Memory B cell (primary cell): ENCODE results near the gene UBE2O.

ENCODE experiments used
- ATAC-seq: fragments of 150-1000 bp; cut with Tn5 transposase; 2 replicates; pipeline ENCODE4 v1.10.0; 2021; ENCODE audit warnings: low read depth, mild to moderate bottlenecking, moderate library complexity
- DNase-seq, 2 donors: peaks; one replicate each; pipeline ENCODE4 v3.0.0; 2022; ENCODE audit warnings: low spot score in 2 of 2
- H3K27ac Mint-ChIP-seq: one replicate; pipeline ENCODE4 v1.8.0; 2022; ENCODE audit warnings: mild to moderate bottlenecking, moderate library complexity, mixed read lengths
- H3K27me3 Mint-ChIP-seq: one replicate; pipeline ENCODE4 v1.8.0; 2022; ENCODE audit warnings: mixed read lengths
- H3K36me3 Mint-ChIP-seq: one replicate; pipeline ENCODE4 v1.8.0; 2022; ENCODE audit warnings: mild to moderate bottlenecking, mixed read lengths
- H3K4me1 Mint-ChIP-seq: one replicate; pipeline ENCODE4 v1.8.0; 2022; ENCODE audit warnings: mixed read lengths
- H3K4me3 Mint-ChIP-seq: one replicate; pipeline ENCODE4 v1.8.0; 2022; ENCODE audit warnings: mild to moderate bottlenecking, moderate library complexity, mixed read lengths
- H3K9me3 Mint-ChIP-seq: one replicate; pipeline ENCODE4 v1.8.0; 2022; ENCODE audit warnings: mixed read lengths

Gene UBE2O

DNA sequence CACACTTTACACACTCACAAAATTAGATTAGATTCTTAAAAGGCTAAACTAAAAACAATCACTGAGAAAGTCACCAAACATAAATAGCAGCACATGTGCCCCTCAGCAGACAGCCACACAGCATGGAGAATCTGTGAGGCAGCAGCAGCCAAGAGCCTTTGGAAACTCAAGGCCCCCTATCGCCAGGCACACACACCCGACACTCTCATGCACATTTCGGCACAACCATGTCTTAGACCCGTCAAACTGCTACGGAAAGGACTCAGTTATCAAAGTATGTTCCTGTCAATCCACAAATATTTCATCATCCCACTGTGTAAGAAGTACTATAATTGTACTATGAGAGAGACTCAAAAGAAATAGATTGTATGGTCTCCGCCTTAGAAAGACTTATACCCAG lies 20.9 kb downstream of the UBE2O start:
- H3K9me3 Mint-ChIP-seq: no peaks in the 10 kb centered on the region

DNA sequence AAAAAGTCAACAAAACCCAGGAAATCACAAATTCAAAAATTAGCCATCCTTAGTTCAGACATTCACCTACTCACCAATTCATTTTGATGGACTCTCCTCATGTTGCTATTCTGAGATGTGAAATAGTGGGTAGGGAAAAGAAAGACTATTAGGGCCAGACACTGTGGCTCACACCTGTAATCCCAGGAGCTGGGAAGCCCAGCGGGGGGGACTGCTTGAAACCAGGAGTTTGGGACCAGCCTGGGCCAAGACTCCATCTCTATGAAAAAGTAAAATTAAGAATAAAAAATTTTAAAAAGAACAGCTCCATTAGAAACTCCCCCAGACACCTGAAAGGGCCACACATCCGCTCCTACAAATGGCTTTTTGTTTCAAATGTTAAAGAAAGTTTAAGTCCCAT lies 21.4 kb downstream of the UBE2O start:
- H3K9me3 Mint-ChIP-seq: no peaks in the 10 kb centered on the region
- no peak for DNase-seq
- H3K4me3 Mint-ChIP-seq: no peak overlapping the region
- H3K27me3 Mint-ChIP-seq: no peaks in the 10 kb centered on the region
- peaks cover 7% of the 10 kb centered on the region for H3K36me3 Mint-ChIP-seq
- peaks cover 51% of the 10 kb centered on the region for H3K4me1 Mint-ChIP-seq
- no peak overlapping the region for H3K27ac Mint-ChIP-seq
- no peak for ATAC-seq

More for the DNA sequence above, 20.9 kb downstream of the UBE2O start:
- peaks cover 4% of the 10 kb centered on the region for H3K36me3 Mint-ChIP-seq
- H3K27me3 Mint-ChIP-seq: no peaks in the 10 kb centered on the region
- DNase-seq (no peak), ATAC-seq (no peak)
- no peak overlapping the region for H3K4me3 Mint-ChIP-seq
- H3K4me1 Mint-ChIP-seq: peaks cover 50% of the 10 kb centered on the region
- no peak overlapping the region for H3K27ac Mint-ChIP-seq

DNA sequence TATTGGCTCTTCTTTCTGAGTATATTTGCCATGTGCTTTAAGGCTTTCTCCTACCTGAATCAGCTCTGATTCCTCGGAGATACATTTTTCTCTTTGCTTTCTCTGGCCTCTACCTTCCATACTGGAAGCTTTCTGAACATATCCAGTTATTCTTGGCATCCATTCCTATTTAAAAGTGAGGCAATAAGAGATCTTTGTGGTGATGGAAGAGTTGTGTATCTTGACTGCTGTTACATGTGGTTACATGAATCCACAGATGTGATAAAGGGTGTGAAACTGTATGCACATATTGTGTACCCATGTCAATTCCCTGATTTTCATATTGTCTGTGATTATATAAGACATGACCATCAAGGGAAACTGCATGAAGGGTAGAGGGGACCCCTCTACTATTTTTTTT lies 24.4 kb downstream of the UBE2O start:
- DNase-seq (no peak), ATAC-seq (no peak)
- H3K27me3 Mint-ChIP-seq: no peaks in the 10 kb centered on the region
- H3K4me1 Mint-ChIP-seq: peaks cover 45% of the 10 kb centered on the region
- peak overlapping the region; percentile 89 for H3K27ac Mint-ChIP-seq
- peak overlapping the region; percentile 66 for H3K4me3 Mint-ChIP-seq
- H3K36me3 Mint-ChIP-seq: peaks cover 5% of the 10 kb centered on the region
- H3K9me3 Mint-ChIP-seq: no peaks in the 10 kb centered on the region

DNA sequence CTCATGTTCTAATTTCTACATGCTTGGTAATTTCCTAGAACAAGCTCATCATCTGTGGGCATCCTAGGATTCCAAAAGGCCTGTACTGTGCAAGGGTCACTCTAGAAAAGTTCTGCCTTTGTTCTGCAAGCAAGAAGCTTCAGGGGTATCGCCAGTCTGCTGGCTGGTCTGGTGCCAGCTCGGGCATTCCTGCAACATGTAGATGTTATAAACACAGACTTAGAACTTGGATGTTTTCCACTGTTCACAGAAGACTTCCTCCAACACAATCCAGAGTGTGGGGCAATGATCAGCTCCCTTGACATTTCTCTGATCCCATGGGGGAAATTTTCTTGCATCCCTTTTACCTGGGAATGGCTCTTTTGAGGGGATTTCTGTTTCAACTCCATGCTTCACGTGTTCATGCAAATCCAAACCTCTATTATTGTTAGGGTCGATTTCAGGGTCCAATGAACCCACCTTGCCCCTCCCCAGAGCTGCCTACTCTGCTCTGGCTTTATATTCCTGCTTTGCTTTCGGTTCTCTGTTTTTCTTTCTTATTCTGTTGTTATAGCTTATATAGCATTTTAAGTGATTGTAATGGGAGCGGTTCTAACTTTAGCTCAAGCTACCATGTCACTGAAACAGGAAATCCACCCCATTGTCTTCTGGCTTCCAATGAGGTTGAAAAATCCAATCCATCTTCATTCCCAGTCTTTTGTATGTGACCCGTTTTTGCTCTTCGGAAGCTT lies 25.3 kb downstream of the UBE2O start:
- ATAC-seq (peak; percentile 85), DNase-seq (peak in 1 of 2 donors; percentile 48)
- Mint-ChIP-seq H3K9me3 (no peaks in the 10 kb centered on the region), H3K4me3 (peak overlapping the region; percentile 66), H3K27me3 (no peaks in the 10 kb centered on the region), H3K4me1 (peaks cover 45% of the 10 kb centered on the region), H3K27ac (peak overlapping the region; percentile 89), H3K36me3 (peaks cover 5% of the 10 kb centered on the region)

DNA sequence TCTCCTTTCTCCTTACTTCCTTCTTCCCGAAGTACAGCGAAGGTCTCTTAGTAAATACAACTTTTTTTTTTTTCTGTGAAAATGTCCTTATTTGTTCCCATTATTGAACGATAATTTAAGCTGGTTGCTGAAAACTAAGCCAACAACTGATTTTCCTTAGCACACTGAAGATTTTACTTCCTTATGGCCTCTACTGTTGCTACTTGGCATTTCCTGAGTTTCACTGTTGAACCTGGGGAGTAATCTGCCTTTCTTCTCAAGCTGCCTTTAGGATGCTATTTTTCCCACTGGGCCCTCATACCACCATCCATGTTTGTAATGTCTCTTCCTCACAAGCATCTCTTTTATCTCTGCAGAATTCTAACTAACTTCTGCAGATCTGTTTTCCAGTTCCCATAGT lies 26.1 kb downstream of the UBE2O start:
- no peak for ATAC-seq
- H3K27me3 Mint-ChIP-seq: no peaks in the 10 kb centered on the region
- H3K36me3 Mint-ChIP-seq: peaks cover 5% of the 10 kb centered on the region
- no peaks in the 10 kb centered on the region for H3K9me3 Mint-ChIP-seq
- peak overlapping the region; percentile 89 for H3K27ac Mint-ChIP-seq
- H3K4me3 Mint-ChIP-seq: no peak overlapping the region
- no peak for DNase-seq
- peaks cover 47% of the 10 kb centered on the region for H3K4me1 Mint-ChIP-seq

DNA sequence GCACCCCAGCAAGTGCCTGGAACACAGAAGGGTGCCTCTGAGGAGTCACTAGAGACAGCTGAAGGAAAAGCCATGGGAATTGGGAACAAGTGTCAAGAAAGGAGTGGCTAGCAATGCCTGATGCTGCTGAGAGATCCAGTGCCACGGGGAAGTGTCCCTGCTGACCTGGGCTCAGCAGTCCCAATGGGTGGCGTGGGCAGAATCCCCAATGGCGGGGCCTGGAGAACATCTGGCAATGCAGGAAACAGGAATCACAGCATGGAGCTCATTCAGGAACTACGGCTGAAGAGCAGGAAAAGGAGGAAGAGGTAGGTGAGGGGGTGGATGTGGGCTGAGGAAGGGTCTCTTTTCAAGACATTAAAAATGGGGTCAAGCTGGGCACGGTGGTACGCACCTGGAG lies 30.1 kb downstream of the UBE2O start:
- peak overlapping the region; percentile 4 for H3K27ac Mint-ChIP-seq
- H3K27me3 Mint-ChIP-seq: no peaks in the 10 kb centered on the region
- no peak for DNase-seq
- H3K4me1 Mint-ChIP-seq: peaks cover 49% of the 10 kb centered on the region
- H3K9me3 Mint-ChIP-seq: no peaks in the 10 kb centered on the region
- H3K36me3 Mint-ChIP-seq: peaks cover 8% of the 10 kb centered on the region
- no peak for ATAC-seq
- H3K4me3 Mint-ChIP-seq: peak overlapping the region; percentile 69

DNA sequence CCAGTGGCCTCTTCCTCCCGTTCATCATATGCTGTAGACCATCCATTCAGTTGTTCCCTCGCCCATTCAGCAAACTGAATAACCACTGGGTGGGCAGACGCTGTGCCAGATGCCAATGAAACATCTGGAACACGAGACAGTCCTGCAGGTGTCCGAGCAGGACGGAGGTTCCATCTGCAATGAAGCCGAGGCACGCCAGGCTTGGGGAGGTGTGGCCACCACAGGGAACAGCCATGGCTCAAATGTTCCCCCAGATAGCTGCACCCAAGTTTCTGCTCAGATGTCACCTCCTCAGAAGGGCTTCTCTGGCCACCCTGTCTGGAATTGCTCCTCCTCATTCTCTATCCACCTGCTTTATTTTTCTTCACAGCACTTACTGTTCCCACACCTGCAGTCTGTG lies 30.5 kb downstream of the UBE2O start:
- peak overlapping the region; percentile 4 for H3K27ac Mint-ChIP-seq
- H3K4me1 Mint-ChIP-seq: peaks cover 49% of the 10 kb centered on the region
- H3K4me3 Mint-ChIP-seq: peak overlapping the region; percentile 69
- DNase-seq (no peak), ATAC-seq (no peak)
- no peaks in the 10 kb centered on the region for H3K9me3 Mint-ChIP-seq
- H3K27me3 Mint-ChIP-seq: no peaks in the 10 kb centered on the region
- peaks cover 12% of the 10 kb centered on the region for H3K36me3 Mint-ChIP-seq

DNA sequence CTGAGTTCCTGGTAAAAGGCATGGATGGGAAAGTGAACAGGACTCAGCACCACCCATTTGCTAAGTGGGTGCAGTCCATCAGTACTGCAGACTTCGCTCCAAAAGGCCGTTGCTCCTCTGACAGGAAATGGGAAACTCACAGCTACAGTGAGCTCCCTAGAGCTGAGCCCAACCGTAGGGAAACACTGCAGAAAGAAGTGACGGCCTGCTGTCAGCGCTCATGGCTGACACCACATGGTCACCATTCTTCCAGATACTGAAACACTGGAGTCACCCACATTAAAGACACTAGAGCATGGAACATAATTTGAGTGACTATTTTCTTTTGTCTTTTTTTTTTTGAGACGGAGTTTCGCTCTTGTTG lies 31.9 kb downstream of the UBE2O start:
- no peaks in the 10 kb centered on the region for H3K27me3 Mint-ChIP-seq
- no peak overlapping the region for H3K4me3 Mint-ChIP-seq
- no peak for DNase-seq

DNA sequence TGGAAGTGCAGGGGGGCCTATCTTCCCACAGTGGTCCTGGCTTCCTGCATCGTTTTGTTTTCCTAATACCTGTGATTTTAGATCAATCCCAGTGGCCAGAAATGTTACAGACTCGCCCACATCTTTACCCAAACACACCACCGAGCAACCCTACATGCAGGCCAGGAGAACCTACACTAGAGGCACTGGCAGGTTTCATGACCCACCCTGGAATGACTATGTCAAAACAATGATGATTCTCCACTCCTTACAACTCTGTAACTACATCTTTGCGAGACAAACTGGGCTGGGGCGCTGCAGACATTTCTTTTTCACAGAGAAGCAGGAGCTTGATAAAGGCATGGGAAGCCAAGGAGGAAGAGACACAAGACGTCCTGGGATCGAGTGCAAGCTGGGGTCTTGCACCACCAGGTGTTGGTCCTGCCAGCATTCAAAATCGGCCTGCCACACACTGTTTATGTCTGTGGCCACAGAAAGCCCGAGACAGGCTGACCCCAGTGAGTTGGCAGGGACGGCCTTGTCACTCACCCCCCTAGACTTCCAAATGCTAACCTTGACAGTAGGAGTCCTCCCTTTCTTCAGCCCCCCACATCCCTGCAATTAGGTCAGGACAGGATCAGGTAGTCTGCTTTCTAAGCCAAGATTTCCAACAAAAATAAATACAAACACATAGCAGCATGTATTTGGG lies 32.5 kb downstream of the UBE2O start:
- peaks cover 7% of the 10 kb centered on the region for H3K36me3 Mint-ChIP-seq
- DNase-seq (no peak), ATAC-seq (no peak)
- H3K4me3 Mint-ChIP-seq: peak overlapping the region; percentile 43
- H3K27me3 Mint-ChIP-seq: no peaks in the 10 kb centered on the region
- H3K27ac Mint-ChIP-seq: peak overlapping the region; percentile 43
- H3K9me3 Mint-ChIP-seq: no peaks in the 10 kb centered on the region
- H3K4me1 Mint-ChIP-seq: peaks cover 37% of the 10 kb centered on the region

More for the DNA sequence above, 31.9 kb downstream of the UBE2O start:
- Mint-ChIP-seq H3K36me3 (peaks cover 7% of the 10 kb centered on the region), H3K27ac (peak overlapping the region; percentile 43), H3K9me3 (no peaks in the 10 kb centered on the region), H3K4me1 (peaks cover 41% of the 10 kb centered on the region)
- no peak for ATAC-seq

DNA sequence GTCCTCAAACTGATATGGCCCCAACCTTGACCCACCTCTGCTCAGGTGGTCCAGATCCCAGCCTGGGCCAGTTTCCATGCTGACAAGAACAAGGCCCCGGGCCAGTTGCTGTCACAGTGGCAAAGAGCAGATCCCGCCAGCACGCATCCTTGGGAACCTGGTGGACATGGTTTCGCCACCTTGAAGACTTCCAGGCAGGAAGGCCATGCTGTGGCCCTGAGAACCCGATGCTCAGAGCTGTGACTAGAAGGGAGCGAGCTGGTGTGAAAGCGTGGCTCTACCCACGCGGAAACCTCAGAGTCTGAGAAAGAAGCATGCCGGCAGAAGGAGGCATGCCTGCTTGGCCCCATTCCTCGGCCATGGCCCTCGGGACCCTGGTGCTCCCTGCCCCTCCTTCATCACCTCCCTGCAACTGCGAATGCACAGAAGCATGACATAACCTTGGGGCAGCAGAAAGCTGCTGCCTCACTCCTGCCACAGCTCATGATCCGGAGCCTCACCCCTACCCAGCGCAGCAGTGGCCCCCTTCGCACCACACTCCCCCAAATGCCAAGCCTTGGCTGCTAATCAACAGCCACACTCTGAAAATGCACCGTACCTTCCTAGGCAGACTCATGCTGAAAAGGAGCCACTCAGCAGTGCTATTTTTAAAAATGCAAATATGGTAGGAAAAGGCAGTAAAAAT lies 33.2 kb downstream of the UBE2O start:
- ATAC-seq (no peak), DNase-seq (no peak)
- H3K27ac Mint-ChIP-seq: peak overlapping the region; percentile 43

DNA sequence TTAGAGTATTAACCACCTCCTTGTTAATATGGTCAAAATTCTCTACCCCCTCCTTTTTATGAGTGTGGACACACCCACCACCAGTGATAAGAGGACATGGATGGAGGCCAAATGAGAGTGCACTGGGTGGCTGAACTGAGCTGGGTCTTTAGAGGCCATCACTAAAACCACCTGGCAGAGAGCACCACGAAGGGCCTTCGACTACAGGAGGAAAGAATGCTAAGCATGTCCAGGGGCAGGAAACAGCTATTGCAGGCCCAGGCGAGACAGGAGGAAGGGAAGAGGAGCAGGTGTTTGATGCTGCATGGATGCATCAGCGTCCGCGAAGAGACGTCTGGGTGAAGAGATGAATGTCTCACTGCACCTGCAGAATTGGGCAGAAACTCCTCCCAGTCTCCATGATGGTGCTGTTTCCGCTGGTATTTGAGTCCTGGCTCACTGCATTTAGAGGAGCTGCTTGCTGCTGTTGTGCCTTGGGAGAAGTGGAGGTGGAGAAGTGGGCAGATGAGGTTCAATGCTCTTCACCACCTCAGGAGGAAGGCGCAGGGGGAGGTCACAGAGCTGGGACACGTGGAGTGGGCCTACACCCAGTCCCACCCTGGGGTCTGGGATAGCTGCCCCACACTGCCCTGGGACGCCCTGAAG lies 35.3 kb downstream of the UBE2O start:
- H3K36me3 Mint-ChIP-seq: peaks cover 7% of the 10 kb centered on the region
- no peak overlapping the region for H3K27ac Mint-ChIP-seq
- no peak overlapping the region for H3K4me3 Mint-ChIP-seq
- DNase-seq: no peak
- no peaks in the 10 kb centered on the region for H3K9me3 Mint-ChIP-seq
- no peak for ATAC-seq
- H3K4me1 Mint-ChIP-seq: peaks cover 33% of the 10 kb centered on the region
- H3K27me3 Mint-ChIP-seq: no peaks in the 10 kb centered on the region

More for the DNA sequence above, 33.2 kb downstream of the UBE2O start:
- Mint-ChIP-seq H3K4me3 (peak overlapping the region; percentile 28), H3K4me1 (peaks cover 35% of the 10 kb centered on the region), H3K27me3 (no peaks in the 10 kb centered on the region), H3K9me3 (no peaks in the 10 kb centered on the region), H3K36me3 (peaks cover 7% of the 10 kb centered on the region)

DNA sequence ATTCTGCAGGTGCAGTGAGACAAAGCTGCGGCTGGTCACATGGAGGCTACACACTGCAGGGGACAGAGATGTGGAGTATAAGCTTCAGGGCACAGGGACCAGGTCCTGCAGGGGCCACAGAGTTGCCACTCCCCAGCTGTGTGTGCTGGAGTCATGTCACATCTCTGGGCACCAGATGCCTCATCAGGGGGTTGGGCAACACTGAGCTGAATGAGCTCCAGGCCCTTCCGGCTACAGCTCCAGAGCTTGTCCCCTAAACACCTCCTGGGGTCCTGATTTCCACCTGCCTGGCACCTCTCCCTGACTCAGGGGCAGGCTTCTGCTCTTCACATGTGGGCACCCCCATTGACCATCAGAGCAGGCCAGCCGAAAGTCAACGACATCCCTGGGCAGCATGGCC lies 36.1 kb downstream of the UBE2O start:
- Mint-ChIP-seq H3K27ac (no peak overlapping the region), H3K36me3 (peaks cover 7% of the 10 kb centered on the region), H3K27me3 (no peaks in the 10 kb centered on the region), H3K9me3 (no peaks in the 10 kb centered on the region), H3K4me1 (peaks cover 30% of the 10 kb centered on the region), H3K4me3 (no peak overlapping the region)
- DNase-seq (no peak), ATAC-seq (no peak)

DNA sequence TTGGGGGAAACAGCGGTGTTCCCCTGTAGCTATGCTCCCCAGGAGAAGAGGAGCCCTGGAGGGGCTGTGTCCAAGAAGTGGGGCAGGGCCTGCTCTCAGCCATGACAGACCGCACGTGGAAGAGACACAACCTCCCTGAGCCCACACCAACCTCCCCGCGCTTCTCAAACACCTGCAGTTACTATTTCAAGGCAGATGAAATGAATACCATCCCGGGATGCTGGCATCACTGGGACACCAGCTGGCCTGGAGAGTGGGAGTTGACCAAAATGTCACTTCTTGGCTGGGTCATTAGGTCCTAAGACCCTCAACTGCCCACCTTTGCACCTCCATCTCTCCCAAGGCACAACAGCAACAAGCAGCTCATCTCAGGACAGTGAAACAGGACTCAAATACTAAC lies 36.5 kb downstream of the UBE2O start:
- Mint-ChIP-seq H3K36me3 (peaks cover 7% of the 10 kb centered on the region), H3K27me3 (no peaks in the 10 kb centered on the region), H3K9me3 (no peaks in the 10 kb centered on the region), H3K27ac (no peak overlapping the region), H3K4me1 (peaks cover 27% of the 10 kb centered on the region), H3K4me3 (no peak overlapping the region)
- ATAC-seq: no peak
- no peak for DNase-seq

DNA sequence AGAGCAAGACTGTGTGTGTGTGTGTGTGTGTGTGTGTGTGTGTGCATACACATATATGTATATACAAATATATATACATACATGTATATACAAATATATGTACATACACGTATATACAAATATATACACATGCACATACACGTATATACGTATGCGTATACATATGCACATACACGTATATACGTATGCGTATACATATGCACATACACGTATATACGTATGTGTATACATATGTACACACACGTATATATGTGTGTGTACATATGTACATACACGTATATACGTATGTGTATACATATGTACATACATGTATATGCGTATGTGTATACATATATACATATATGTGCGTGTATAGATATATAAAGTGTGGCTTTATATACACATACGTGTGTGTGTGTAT lies 37.2 kb downstream of the UBE2O start:
- Mint-ChIP-seq H3K4me1 (peaks cover 23% of the 10 kb centered on the region), H3K36me3 (peaks cover 5% of the 10 kb centered on the region), H3K27me3 (no peaks in the 10 kb centered on the region), H3K4me3 (no peak overlapping the region), H3K27ac (no peak overlapping the region), H3K9me3 (no peaks in the 10 kb centered on the region)
- no peak for ATAC-seq
- DNase-seq: no peak
